Uterus (tissue), 4 donors: ENCODE results near the gene CYSLTR2. TPM values are rescaled to one million over a fixed set of nuclear protein-coding genes. Genes with fewer than 3 reads are reported as not detected.
A peak's percentile ranks its signal among the peaks of the same experiment; 100 is the strongest.

ENCODE experiments used
- DNase-seq, 2 donors: peaks; one replicate each; pipeline ENCODE4 v3.0.0-alpha.2; 2019 to 2020
- H3K27ac ChIP-seq, 2 donors: fragments of 200-600 bp; sonication (generic); 1 replicate in 1 of 2; 2 replicates in 1 of 2; pipeline ENCODE4 v1.5.1; 2016 to 2018
- H3K27me3 ChIP-seq, 2 donors: fragments of 200-600 bp; sonication (generic); one replicate each; pipeline ENCODE4 v1.5.1; 2018 to 2019; ENCODE audit warnings: control low read depth in 1 of 2
- H3K36me3 ChIP-seq, 2 donors: fragments of 200-600 bp; sonication (generic); one replicate each; pipeline ENCODE4 v1.5.1; 2019; ENCODE audit warnings: control low read depth in 1 of 2
- H3K4me1 ChIP-seq, 2 donors: fragments of 200-600 bp; sonication (generic); one replicate each; pipeline ENCODE4 v1.5.1; 2018 to 2019; ENCODE audit warnings: control low read depth in 1 of 2
- H3K4me3 ChIP-seq, 2 donors: fragments of 200-600 bp; sonication (generic); 1 replicate in 1 of 2; 2 replicates in 1 of 2; pipeline ENCODE4 v1.5.1; 2018 to 2019; ENCODE audit warnings: mild to moderate bottlenecking in 1 of 2
- H3K9me3 ChIP-seq, 2 donors: fragments of 200-600 bp; sonication (generic); one replicate each; pipeline ENCODE4 v1.5.1; 2019; ENCODE audit warnings: control low read depth in 1 of 2
- POLR2A ChIP-seq, 2 donors: fragments of 450-650 bp; IDR thresholded peaks; one replicate each; pipeline ENCODE4 v1.6.1; 2016; ENCODE audit warnings: antibody characterized with exemption in 2 of 2, mild to moderate bottlenecking in 1 of 2, moderate library complexity in 1 of 2
- intact Hi-C: fragments of 100-400 bp; cut with DNase I; formaldehyde crosslinking; loops from one replicate; pipeline ENCODE4 v1.15.1; 2023; ENCODE audit warnings: low total_unique reads
- total RNA-seq, 4 donors: library from RNA; depleted of rRNA in 3 of 4; stranded (reverse); fragments of >200 nt in 3 of 4; gene quantifications; one replicate each; pipeline versions ENCODE4 v1.1.0 to v1.2.4, GENCODE V29; 2014 to 2023
- TF ChIP-seq, protein P1 (sequence below), 4 experiments: fragments of 200-600 bp in 2 of 4; fragments of 450-650 bp in 2 of 4; sonication (generic) in 2 of 4; IDR thresholded peaks; one replicate each; pipeline ENCODE4 v1.5.1; 2016 to 2019; ENCODE audit warnings: antibody characterized with exemption in 4 of 4, mild to moderate bottlenecking in 2 of 4, moderate library complexity in 1 of 4
- donor health status: DM: yes; HTN: yes; CAD: no.

CYSLTR2 gene
- total RNA-seq, 4 donors from 2014 or later: 0.15 to 1.6 (median 0.42) TPM

DNA sequence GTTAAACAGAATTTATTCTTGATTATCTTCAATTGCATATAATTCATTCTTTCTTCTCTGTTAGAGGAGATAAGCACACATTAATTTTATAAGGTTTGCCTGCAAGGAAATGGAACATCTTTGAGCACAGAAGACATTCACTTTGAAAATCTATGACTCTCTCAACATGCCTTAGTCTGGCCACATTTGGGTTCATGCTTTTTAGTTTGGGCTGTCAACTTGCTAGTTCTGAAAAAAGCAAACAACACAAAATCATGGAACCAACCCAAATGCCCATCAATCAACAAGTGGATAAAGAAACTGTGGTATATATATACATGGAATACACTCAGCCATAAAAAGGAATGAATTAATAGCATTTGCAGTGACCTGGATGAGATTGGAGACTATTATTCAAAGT, 71.5 kb downstream of the CYSLTR2 start:
- no peak for DNase-seq
- H3K4me1 ChIP-seq: no peaks in the 10 kb centered on the region
- H3K27me3 ChIP-seq: no peaks in the 10 kb centered on the region
- intact Hi-C loops: no loop called here
- TF ChIP-seq, protein P1, sequence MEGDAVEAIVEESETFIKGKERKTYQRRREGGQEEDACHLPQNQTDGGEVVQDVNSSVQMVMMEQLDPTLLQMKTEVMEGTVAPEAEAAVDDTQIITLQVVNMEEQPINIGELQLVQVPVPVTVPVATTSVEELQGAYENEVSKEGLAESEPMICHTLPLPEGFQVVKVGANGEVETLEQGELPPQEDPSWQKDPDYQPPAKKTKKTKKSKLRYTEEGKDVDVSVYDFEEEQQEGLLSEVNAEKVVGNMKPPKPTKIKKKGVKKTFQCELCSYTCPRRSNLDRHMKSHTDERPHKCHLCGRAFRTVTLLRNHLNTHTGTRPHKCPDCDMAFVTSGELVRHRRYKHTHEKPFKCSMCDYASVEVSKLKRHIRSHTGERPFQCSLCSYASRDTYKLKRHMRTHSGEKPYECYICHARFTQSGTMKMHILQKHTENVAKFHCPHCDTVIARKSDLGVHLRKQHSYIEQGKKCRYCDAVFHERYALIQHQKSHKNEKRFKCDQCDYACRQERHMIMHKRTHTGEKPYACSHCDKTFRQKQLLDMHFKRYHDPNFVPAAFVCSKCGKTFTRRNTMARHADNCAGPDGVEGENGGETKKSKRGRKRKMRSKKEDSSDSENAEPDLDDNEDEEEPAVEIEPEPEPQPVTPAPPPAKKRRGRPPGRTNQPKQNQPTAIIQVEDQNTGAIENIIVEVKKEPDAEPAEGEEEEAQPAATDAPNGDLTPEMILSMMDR (IDR thresholded peaks at IDR 0.05): no peak
- no peak for TF ChIP-seq POLR2A (IDR thresholded peaks at IDR 0.05)
- no peaks in the 10 kb centered on the region for H3K36me3 ChIP-seq
- H3K27ac ChIP-seq: no peak overlapping the region
- H3K4me3 ChIP-seq: no peak overlapping the region
- no peaks in the 10 kb centered on the region for H3K9me3 ChIP-seq

DNA sequence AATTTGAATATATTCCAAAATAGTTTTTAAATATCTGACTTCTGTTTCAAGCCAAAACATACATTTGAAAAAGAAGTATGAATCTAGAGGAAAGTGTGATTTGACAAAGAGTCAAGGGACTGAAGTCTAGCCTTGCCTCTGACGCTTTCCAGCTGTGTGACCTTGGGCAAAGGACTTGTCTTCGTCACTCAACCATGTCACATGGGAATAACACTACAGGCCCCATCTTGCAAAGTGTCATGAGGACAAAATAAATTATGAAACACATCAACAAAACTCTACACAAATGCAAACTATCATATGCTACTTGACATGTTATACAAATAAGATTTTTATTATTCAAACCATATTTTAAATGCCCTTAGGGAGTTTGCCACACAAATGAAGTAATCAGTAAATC, 73.0 kb downstream of the CYSLTR2 start:
- Histone ChIP-seq H3K27ac (peak overlapping the region in 1 of 2 donors; percentile 54), H3K9me3 (no peaks in the 10 kb centered on the region), H3K4me3 (no peak overlapping the region), H3K27me3 (no peaks in the 10 kb centered on the region), H3K36me3 (no peaks in the 10 kb centered on the region), H3K4me1 (no peaks in the 10 kb centered on the region)
- TF ChIP-seq POLR2A (IDR thresholded peaks at IDR 0.05): no peak
- TF ChIP-seq, protein P1 (IDR thresholded peaks at IDR 0.05): no peak
- no peak for DNase-seq
- intact Hi-C loops: no loop called here

DNA sequence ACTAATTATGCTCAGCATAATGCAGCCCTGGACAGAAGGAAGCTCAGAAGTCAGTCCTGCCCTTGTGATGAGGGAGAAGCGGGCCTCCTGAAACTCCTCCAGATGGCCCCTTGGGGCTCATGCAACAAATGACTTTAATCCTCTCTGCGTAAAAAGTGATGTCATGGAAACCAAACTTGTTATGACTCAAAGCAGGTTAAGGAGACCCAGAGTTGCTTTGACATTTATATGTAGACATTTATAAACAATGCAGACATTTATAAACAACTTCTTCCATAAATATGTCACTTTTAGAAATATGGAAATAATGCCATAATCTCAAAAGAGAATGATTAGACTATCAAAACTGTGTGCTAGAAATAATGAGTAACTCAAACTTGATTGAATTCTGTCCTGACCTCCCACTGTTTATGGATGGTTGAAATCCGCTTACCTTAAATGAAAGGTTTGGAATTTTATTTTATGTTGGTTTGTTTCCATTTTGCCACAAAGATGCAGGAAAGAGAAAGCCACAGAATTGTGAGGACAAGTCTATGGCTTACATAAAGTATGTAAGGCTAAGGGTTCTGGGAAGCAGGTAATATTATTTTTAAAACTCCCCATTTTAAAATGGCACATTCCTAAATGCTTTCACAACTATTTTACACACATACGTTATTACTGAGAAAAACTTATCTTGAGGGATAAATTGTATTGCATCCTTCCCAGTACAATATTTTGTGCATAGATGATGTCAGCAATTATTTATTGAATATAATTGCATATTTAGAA, 73.7 kb downstream of the CYSLTR2 start:
- Histone ChIP-seq H3K36me3 (no peaks in the 10 kb centered on the region), H3K9me3 (no peaks in the 10 kb centered on the region), H3K4me3 (no peak overlapping the region), H3K27ac (peak overlapping the region in 1 of 2 donors; percentile 54), H3K4me1 (no peaks in the 10 kb centered on the region), H3K27me3 (no peaks in the 10 kb centered on the region)
- TF ChIP-seq POLR2A (IDR thresholded peaks at IDR 0.05): no peak
- TF ChIP-seq, protein P1 (IDR thresholded peaks at IDR 0.05): peak in 1 of 4 experiments; percentile 8
- peak; percentile 38 to 64 for DNase-seq
- intact Hi-C loops: no loop called here

DNA sequence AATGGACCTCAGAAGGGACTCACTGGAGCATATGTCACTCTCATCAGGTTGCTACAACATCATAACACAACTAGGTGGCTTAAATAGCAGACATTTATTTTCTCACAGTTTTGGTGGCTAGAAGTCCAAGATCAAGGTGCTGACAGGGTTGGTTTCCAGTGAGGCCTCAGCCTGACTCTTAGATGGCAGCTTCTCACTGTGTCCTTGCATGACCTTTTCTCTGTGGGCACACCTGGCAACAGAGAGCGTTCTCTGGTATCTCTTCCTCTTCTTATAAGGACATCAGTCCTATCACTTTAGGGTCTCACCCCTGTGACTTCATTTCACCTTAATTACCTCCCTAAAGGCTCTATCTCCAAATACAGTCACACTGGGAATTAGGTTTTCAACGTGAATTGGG, 74.5 kb downstream of the CYSLTR2 start:
- no peak for DNase-seq
- Histone ChIP-seq H3K36me3 (no peaks in the 10 kb centered on the region), H3K4me3 (no peak overlapping the region), H3K27me3 (no peaks in the 10 kb centered on the region), H3K4me1 (no peaks in the 10 kb centered on the region), H3K27ac (no peak overlapping the region), H3K9me3 (no peaks in the 10 kb centered on the region)
- intact Hi-C loops: no loop called here
- no peak for TF ChIP-seq POLR2A (IDR thresholded peaks at IDR 0.05)
- TF ChIP-seq, protein P1 (IDR thresholded peaks at IDR 0.05): no peak

DNA sequence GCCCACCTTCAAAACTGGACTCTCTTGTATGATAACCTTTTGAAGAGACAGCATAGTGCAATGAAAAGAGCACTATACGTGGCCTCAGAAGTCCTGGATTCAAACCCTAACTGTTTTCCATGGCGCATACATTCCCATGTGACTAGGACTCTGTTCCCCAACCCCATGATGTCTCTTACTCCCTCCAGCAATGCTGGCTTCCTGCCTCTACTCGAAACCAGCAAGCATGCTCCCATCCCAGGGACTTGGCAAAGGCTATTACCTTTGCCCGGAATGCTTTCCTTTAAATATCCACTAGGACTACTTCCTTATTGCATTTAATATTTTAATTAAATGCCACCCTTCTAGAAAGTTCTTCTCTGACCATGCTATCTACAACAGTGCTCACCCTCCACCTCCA, 75.1 kb downstream of the CYSLTR2 start:
- TF ChIP-seq, protein P1 (IDR thresholded peaks at IDR 0.05): no peak
- no peak for TF ChIP-seq POLR2A (IDR thresholded peaks at IDR 0.05)
- H3K9me3 ChIP-seq: no peaks in the 10 kb centered on the region
- no peaks in the 10 kb centered on the region for H3K4me1 ChIP-seq
- no peaks in the 10 kb centered on the region for H3K27me3 ChIP-seq
- H3K36me3 ChIP-seq: no peaks in the 10 kb centered on the region
- no peak overlapping the region for H3K4me3 ChIP-seq
- no peak for DNase-seq
- no peak overlapping the region for H3K27ac ChIP-seq
- intact Hi-C loops: no loop called here
